Measurements from ENCODE around the gene PRPS1. TPM values are rescaled to one million over a fixed set of nuclear protein-coding genes. Genes with fewer than 3 reads are reported as not detected.

Gene PRPS1
- total and polyA plus RNA-seq, 2 of the 13 experiments (the other 11 are each of a cell fraction or from before 2014, with no cell fraction given), result 33.7 to 54.4 TPM

DNA sequence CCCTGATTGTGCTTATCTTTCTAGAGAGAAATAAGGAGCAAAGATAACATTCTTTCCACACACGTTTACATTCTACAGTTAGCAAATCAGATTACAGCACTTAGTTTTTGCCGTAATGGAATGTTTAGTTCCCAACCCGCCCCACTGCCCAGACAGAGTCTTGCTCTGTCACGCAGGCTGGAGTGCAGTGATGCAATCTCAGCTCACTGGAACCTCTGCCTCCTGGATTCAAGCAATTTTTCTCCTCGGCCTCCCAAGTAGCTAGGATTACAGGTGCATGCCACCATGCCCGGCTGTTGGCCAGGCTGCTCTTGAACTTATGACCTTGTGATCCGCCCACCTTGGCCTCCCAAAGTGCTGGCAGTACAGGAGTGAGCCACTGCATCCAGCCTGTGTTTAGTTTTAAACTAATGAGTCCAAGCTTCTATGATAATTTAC is 8.4 kb upstream of the PRPS1 start:
- intact Hi-C loops (cut with micrococcal nuclease; ENCODE audit: unreplicated experiment), result no loop called here
- POLR2A ChIA-PET, result no interaction called here
- no TSS peak for BruUV-seq (replicated peaks)
- Histone ChIP-seq H3K9me3 (ENCODE audit: low read length) (no peaks in the 10 kb centered on the region), H3K36me3 (replicated peaks in 1 of 2; ENCODE audit: control insufficient read depth in 1 of 2, insufficient read depth in 2 of 2, low read length in 2 of 2) (no peaks in the 10 kb centered on the region), H3K79me2 (ENCODE audit: insufficient read depth, low read length) (no peaks in the 10 kb centered on the region), H3K9ac (ENCODE audit: insufficient read depth, low read depth, low read length) (no peak overlapping the region), H4K20me1 (ENCODE audit: insufficient read depth, low read length) (no peaks in the 10 kb centered on the region), H3K27ac (ENCODE audit: extremely low read length, insufficient read depth, low read length) (no peak overlapping the region), H3K4me3 (replicated peaks in 1 of 3; ENCODE audit: insufficient read depth in 1 of 3, low read depth in 2 of 3, low read length in 3 of 3) (no peak overlapping the region), H2AFZ (ENCODE audit: low read length) (no peak overlapping the region), H3K27me3 (ENCODE audit: control insufficient read depth in 1 of 2, insufficient read depth in 2 of 2, low read length in 2 of 2) (no peaks in the 10 kb centered on the region), H3K4me2 (ENCODE audit: low read depth, low read length) (no peak overlapping the region), H3K4me1 (ENCODE audit: insufficient read depth, low read length) (no peaks in the 10 kb centered on the region)
- no peak for FAIRE-seq
- no peak; the same call in 1 of the 3 replicates for ATAC-seq
- CTCF ChIA-PET (ENCODE audit: low intra/inter-chr PET ratio, low total read pairs), result no interaction called here
- WGBS (ENCODE audit: low lambda C conversion rate), result 0% methylated on average over 4 of the region's 7 CpGs
- in situ Hi-C loops (cut with HindIII; ENCODE audit: extremely low pct_ligation_motif_present, low pct_unique_long_range_greater_than_20kb), result no loop called here
- DNase-seq (ENCODE audit: low spot score), result peak; percentile 4
- TF ChIP-seq ZIK1 (CRISPR knock-in tag; IDR thresholded peaks at IDR 0.05; ENCODE audit: borderline replicate concordance, low read depth) (no peak), TBL1XR1 (IDR thresholded peaks at IDR 0.05; ENCODE audit: borderline replicate concordance, low read length, partially characterized antibody) (no peak), CEBPG (CRISPR knock-in tag; IDR thresholded peaks at IDR 0.05) (peak; percentile 45), SP1 (IDR thresholded peaks at IDR 0.05) (no peak), SP1 (CRISPR knock-in tag; IDR thresholded peaks at IDR 0.05) (no peak), KLF6 (CRISPR knock-in tag; IDR thresholded peaks at IDR 0.05) (no peak), SRF (IDR thresholded peaks at IDR 0.05; ENCODE audit: low read depth, low read length) (no peak), NKX3-1 (CRISPR knock-in tag; IDR thresholded peaks at IDR 0.05) (no peak), SRSF1 (optimal IDR thresholded peaks at IDR 0.05; ENCODE audit: low read depth, low read length) (no peak), NFKB2 (CRISPR knock-in tag; IDR thresholded peaks at IDR 0.05; ENCODE audit: borderline replicate concordance) (no peak), CEBPB (IDR thresholded peaks at IDR 0.05; ENCODE audit: borderline replicate concordance, low read depth, low read length) (peak; percentile 59; the same call in 1 of the 2 replicates), ZNF549 (CRISPR knock-in tag; IDR thresholded peaks at IDR 0.05) (no peak), ZNF460 (CRISPR knock-in tag; IDR thresholded peaks at IDR 0.05; ENCODE audit: borderline replicate concordance) (peak; percentile 56; the same call in 1 of the 2 replicates), ZNF253 (CRISPR knock-in tag; IDR thresholded peaks at IDR 0.05; ENCODE audit: borderline replicate concordance) (no peak), RAD51 (IDR thresholded peaks at IDR 0.05; ENCODE audit: borderline replicate concordance) (no peak), MLLT10 (CRISPR knock-in tag; IDR thresholded peaks at IDR 0.05) (no peak)
- TF ChIP-seq, protein P1, sequence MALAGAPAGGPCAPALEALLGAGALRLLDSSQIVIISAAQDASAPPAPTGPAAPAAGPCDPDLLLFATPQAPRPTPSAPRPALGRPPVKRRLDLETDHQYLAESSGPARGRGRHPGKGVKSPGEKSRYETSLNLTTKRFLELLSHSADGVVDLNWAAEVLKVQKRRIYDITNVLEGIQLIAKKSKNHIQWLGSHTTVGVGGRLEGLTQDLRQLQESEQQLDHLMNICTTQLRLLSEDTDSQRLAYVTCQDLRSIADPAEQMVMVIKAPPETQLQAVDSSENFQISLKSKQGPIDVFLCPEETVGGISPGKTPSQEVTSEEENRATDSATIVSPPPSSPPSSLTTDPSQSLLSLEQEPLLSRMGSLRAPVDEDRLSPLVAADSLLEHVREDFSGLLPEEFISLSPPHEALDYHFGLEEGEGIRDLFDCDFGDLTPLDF (CRISPR knock-in tag; IDR thresholded peaks at IDR 0.05), result no peak
- TF ChIP-seq, protein P2, sequence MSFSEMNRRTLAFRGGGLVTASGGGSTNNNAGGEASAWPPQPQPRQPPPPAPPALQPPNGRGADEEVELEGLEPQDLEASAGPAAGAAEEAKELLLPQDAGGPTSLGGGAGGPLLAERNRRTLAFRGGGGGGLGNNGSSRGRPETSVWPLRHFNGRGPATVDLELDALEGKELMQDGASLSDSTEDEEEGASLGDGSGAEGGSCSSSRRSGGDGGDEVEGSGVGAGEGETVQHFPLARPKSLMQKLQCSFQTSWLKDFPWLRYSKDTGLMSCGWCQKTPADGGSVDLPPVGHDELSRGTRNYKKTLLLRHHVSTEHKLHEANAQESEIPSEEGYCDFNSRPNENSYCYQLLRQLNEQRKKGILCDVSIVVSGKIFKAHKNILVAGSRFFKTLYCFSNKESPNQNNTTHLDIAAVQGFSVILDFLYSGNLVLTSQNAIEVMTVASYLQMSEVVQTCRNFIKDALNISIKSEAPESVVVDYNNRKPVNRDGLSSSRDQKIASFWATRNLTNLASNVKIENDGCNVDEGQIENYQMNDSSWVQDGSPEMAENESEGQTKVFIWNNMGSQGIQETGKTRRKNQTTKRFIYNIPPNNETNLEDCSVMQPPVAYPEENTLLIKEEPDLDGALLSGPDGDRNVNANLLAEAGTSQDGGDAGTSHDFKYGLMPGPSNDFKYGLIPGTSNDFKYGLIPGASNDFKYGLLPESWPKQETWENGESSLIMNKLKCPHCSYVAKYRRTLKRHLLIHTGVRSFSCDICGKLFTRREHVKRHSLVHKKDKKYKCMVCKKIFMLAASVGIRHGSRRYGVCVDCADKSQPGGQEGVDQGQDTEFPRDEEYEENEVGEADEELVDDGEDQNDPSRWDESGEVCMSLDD (CRISPR knock-in tag; IDR thresholded peaks at IDR 0.05; ENCODE audit: borderline replicate concordance), result no peak

Data from HepG2 (cell line).